HG03469 (cell line): ENCODE results near the gene RNF13.
"Not testable (repeated sequence)": the region's sequence is repeated elsewhere in the genome, so short reads cannot be mapped to it uniquely, and the experiment has no call there.

ENCODE experiments used
- ATAC-seq: cut with Tn5 transposase; IDR thresholded peaks from one replicate; pipeline ENCODE4 v1.9.1; 2021; ENCODE audit warnings: mild to moderate bottlenecking, moderate library complexity, moderate number of reproducible peaks; ENCODE audit not compliant: unreplicated experiment

Gene RNF13

DNA sequence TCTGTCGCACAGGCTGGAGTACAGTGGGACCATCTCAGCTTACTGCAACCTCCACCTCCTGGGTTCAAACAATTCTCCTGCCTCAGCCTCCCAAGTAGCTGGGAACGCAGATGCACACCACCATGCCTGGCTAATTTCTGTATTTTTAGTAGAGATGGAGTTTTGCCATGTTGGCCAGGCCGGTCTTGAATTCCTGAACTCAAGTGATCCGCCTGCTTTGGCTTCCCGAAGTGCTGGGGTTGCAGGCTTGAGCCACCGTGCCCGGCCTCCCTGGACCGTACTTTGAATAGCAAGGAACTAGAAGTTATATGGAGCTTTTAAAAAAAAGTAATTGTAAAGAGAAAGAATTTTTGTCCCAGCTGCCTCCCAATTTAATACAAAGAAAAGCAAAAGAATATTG lies 12.3 kb upstream of the RNF13 start:
- no peak for ATAC-seq

DNA sequence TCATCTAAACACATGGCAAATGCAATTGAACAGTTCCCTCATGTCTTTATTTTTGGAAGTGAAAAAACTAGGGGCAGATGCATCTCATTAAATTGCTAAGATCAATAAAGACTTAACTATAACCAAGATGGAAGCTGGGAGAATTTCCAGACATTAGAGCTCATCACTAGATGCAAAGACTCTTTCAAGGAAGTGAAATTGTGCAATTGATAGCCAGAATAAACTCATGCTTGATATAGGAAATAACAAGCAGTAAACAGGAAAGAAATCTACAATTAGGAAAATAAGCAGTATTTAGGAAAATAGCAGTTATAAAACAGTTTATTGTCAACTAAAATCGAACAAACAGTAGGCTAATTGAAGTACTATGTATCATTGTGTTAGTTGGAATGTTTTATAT lies 11.8 kb upstream of the RNF13 start:
- ATAC-seq = no peak

DNA sequence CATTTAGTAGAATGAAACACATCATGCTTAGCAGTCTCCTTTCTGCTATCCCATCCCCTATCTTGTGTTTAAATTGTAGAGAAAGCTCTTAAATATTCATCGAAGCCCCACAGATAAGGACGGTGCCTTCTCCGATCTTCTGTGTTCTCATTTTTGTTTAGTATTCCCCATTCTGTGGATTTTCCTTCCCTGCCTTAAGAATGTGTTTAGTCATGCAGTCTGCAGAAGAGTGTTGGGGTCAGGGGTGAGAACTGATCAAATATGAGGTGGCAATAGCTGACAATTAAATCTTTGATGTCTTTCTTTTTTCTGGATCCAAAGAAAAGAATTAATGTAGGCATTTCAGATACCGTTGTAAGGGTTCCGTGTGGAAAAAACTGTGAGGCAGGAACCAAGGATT lies 11.4 kb upstream of the RNF13 start:
- ATAC-seq = no peak

DNA sequence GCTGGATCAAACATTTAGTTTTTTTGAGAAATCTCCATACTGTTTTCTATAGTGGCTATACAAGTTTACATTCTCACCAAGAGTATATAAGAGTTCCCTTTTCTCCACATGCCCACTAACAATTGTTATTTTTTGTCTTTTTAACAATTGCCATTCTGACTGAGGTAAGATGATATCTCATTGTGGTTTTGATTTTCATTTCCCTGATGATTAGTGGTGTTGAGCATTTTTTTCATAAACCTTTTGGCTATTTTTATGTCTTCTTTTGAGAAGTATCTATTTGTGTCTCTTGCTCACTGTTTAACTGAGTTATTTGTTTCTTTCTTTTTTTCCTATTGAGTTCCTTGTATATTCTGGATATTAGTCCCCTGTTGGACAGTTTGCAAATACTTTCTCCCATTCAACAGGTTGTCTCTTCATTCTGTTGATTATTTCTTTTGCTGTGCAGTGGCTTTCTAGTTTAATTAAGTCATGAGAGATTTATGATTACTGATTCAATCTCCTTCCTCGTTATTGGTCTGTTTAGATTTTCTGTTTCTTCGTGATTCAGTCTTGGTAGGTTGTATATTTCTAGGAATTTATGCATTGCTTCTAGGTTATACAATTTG lies 6.7 kb upstream of the RNF13 start:
- no peak for ATAC-seq

DNA sequence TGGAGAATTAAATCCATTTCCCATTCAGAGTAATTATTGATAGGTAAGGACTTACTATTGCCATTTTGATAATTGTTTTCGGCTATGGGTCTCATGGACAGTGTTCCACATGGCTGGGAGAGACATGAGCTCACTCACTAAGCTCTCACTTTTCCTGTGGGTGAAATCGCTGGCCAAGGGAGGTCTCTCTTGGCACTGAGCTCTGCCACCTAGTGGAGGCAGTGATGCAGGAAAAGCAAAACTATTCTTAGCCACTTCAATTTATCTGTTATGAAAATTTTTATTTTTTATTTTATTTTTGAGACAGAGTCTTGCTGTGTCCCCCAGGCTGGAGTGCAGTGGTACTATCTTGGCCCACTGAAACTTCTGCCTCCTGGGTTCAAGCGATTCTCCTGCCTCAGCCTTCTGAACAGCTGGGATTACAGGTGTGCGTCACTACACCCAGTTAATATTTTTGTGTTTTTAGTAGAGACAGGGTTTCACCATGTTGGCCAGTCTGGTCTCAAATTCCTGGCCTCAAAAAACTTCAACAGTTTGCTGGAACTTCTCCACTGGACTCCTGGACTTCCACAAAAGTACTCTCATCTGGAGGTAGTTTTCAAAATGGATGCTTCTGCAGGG lies 4.7 kb upstream of the RNF13 start:
- no peak for ATAC-seq

DNA sequence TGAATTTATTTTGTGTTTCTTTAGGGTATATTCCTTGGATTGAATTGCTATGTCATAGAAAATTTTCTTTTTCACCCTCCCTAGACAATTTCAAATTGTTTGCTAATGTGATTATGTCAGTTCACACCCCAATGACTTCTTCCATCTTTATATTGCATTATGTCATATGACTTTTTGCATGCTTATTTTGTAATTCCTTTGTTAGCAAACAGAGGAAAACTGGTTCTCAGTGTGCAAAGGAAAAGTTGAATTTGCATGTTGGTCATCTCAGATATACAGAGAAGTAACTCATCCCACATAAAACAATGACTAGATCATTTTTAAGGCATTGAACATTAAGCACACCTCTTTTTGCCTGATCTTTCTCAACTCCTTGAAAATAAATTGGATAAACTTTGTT lies 3.3 kb upstream of the RNF13 start:
- ATAC-seq = no peak

DNA sequence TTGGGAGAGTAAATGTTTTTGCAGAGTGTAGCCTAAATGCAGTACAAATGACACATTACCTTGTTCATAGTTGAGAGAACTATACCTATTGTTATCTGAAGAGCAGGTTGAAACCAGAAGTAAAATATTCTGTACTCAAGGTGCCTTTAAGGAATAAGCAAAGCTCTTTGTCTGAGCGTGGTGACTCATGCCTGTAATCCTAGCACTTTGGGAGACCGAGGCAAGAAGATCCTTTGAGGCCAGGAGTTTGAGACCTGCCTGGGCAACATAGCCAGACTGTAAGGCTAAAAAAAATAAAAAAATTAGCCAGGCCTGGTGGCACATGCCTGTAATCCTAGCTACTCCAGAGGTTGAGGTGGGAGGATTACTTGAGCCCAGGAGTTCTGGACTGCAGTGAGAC lies 2.2 kb upstream of the RNF13 start:
- ATAC-seq = no peak

DNA sequence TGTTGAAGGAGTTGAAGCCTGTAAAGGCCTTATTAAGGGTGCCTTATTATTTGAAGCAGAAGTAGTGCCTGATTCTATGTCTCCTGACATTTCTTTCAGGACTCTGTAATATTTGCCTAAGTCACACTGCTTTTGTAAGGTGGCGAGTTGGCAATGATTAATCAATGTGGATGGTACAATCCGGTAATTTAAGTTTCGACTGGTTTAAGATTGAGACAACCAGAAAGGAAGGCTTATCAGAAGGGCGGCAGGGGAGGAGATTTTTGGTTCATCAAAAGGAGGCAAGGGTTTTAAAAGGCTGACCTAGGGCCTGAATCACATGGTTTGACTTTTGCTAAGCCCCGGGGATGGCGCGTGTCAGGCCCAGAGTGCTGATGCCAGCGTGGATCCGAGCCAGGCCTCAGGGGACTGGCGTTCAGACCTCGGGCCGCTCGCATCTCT lies 830 bp upstream of the RNF13 start:
- no peak for ATAC-seq

DNA sequence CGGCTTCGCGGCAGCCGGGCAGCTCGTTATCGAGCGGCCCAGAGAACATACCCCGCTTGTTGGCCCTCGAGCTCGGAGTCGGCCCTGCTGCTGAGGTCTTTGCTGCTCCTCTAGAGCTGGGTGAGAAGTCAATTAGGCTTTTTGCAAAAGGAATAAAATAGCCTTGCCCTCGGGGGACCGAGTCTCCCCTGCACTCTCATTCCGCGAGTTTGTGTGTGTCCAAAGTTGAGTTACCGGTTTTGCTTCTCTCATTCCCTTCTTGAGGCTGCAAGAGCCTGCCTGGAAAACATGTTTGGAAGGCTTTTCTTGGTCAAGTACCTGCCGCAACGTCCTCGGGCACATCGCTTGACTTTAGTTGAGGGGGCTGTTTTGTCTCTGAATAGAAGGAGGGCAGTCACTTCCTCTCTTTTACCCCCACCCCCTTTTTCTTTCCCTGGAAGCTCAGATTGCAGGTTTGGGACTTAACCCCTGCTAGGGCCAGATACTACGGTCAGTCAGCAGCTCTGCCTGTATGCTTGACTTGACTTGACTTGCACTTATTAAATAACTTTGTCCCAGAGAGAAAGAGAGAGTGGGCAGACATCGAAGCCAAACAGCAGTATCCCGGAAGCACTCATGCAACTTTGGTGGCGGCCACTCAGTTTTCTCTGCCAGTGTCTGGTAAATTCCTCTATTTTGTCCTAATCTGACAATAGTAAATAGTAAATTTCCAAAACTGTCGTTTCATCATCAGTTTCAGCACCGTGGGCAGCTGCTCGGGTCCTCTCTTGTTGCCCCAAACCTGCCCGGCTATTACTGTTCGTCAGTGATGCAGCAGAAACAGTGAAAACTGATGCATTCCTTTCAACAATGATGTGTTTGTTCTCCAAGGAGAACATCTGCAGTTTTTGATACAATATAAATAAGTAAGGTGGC lies 609 bp downstream of the RNF13 start:
- no peak for ATAC-seq

DNA sequence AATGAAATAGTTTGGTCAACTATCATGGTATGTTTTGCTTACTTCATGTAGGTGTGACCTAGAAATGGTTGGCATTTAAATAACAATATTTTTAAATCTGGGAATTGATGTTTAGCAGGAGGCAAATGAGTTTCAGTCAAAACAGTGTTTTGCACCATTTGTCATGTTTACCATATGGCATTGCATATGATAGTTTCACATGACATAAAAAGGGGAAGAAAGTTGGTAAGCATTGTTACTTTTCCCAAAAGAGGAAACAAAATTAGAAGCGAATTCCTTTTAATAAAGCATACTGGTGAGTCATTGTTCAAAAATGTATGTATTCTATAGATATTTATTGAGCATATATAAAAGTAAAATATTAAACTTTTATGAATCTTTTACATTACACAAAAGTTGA lies 2.3 kb downstream of the RNF13 start:
- no peak for ATAC-seq

DNA sequence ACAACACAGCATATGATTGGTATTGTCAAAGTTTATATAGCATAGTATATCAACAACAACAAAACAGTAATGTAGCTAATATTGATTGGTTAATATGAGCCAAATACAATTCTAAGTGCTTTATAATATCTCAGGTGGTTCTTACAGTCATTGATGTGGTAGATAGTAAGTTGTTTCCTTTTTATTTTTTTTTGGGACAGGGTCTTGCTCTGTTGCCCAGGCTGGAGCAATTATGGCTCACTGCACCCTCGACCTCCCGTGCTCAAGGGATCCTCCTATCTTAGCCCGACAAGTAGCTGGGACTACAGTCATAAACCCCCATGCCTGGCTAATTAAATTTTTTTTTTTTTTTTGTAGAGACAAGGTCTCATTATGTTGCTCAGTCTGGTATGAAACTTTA lies 2.7 kb downstream of the RNF13 start:
- ATAC-seq = no peak

DNA sequence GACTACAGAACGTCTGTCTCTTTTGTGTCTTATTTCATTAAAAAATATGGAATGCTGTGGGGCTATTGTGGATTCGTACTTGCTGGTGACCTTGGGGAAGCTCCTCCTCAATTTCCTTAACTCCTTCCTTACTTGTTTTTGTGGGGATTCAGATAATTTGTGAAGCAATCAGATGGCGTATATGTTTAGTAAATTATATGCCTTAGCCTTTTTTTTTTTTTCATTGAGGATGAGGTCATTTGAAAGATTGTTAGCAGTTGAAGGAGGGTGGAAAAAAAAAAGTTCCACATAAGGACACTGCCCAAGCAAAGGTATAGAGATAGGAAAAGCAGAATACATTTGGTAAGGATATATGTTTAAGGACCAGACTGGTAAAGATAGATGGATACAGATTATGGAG lies 3.3 kb downstream of the RNF13 start:
- ATAC-seq = no peak

DNA sequence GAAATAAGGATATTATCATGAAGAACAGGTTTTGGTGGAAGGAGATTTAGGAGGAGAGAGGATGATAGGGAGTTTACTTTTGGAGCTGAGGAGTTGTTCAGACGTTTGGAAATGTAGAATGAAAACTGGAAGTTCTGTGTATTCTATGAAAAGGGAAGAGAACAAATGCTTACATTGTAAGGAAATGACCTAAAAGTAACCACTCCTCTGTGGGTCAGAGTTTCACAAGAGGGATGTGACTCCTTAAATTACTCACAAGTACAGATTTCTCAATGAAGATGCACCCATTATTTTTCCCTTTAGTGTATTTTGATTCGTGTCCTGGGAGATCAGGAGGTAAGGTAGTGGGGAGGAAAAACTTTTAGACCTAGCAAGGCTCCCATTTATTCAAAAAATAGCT lies 4.0 kb downstream of the RNF13 start:
- ATAC-seq = no peak

DNA sequence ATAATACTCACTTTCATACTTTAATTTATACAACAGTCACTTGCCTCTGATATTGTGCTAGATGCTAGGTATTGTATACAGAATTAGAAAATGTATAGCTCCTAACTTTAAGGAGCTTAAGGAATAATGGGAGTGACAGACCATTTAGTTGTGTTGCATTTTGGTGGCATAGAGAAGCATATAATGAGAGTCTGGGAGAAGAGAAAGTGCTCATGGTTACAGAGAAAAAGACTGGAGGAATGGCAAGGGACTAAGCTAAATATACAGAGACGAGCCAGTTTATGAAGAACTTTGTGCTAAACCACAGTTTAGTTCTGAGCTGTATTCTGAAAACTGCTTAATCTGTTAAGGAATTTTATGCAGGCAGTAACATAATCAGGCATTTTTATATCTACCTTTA lies 6.4 kb downstream of the RNF13 start:
- ATAC-seq = no peak

DNA sequence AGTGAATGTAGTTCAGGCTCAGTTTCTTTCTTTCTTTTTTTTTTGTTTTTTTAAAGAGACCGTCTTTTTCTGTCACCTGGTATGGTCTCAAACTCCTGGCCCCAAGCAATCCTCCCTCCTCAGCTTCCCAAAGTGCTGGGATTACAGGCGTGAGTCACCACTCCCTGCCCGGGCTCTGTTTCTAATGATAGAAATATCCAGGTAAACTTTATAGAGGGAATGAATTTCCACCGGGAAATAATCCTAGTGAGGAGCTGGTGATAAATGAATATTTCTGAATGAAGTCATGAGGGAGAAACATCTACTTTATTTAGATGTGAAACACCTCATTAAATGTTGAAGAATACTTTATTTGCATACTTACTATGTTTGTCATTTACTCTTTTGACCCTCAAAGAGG lies 7.2 kb downstream of the RNF13 start:
- no peak for ATAC-seq

DNA sequence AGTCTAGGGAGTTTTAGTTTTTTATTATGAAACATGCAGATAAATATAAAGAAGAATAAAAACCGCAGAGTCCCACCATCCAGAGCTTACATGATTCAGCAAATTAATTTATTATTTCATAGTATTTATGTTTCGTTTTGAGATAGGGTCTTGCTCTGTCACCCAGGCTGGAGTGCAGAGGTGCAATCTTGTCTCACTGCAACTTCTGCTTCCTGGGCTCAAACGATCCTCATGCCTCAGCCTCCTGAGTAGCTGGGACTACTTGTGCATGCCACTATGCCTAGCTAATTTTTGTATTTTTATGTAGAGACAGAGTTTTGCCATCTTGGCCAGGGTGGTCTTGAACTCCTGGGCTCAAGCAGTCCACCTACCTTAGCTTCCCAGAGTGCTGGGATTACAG lies 13.6 kb downstream of the RNF13 start:
- no peak for ATAC-seq

DNA sequence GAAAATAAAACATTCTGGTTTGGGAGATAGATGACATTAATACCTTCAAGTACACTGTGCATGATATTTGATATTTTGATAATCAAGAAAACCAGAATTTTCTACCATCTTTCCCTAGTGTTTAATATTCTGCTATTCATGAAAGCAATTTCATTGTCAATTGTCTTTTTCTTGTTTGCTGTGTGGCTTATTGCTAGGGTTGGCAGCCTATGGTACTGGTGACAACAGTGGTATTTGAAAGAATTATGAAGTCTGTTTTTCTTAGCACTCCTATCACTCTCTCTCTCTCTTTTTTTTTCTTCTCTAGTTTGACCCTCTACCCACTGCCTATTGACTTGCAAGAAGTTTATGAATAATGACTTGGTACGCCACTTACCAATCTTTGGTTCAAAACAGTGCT lies 15.4 kb downstream of the RNF13 start:
- no peak for ATAC-seq

DNA sequence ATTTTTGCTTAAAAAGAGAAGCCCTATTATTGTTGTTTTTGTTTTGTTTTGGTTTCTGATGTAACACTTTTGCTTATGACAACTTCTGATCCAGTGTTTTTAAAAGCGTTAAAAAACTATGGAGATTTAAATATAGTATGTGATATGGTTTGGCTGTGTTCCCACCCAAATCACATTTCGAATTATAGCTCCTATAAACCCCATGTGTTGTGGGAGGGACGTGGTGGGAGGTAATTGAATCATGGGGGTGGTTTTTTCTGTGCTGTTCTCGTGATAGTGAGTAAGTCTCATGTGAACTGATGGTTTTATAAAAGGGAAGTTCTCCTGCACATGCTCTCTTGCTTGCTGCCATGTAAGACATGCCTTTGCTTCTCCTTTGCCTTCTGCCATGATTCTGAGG lies 16.6 kb downstream of the RNF13 start:
- not testable (repeated sequence) for ATAC-seq

DNA sequence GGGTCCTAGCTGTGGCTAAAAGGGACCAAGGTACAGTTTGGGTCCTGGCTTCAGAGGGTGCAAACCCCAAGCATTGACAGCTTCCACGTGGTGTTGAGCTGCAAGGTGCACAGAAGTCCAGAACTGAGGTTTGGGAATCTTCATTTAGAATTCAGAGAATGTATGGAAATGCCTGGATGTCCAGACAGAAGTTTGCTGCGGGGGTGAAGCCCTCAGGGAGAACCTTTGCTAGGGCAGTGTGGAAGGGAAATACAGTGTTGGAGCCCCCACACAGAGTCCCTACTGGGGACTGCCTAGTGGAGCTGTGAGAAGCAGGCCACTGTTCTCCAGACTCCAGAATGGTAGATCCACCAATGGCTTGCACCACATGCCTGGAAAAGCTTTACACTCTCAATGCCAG lies 17.9 kb downstream of the RNF13 start:
- no peak for ATAC-seq

DNA sequence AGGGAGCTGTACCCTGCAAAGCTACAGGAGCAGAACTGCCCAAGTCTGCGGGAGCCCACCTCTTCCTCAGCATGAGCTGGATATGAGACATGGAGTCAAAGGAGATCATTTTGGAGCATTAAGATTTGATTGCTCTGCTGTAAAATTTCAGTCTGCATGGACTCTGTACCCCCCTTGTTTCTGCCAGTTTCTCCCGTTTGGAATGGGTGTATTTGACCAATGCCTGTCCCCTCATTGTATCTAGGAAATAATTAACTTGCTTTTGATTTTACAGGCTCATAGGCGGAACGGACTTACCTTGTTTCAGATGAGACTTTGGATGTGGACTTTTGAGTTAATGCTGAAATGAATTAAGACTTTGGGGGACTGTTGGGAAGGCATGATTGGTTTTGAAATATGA lies 18.3 kb downstream of the RNF13 start:
- no peak for ATAC-seq

DNA sequence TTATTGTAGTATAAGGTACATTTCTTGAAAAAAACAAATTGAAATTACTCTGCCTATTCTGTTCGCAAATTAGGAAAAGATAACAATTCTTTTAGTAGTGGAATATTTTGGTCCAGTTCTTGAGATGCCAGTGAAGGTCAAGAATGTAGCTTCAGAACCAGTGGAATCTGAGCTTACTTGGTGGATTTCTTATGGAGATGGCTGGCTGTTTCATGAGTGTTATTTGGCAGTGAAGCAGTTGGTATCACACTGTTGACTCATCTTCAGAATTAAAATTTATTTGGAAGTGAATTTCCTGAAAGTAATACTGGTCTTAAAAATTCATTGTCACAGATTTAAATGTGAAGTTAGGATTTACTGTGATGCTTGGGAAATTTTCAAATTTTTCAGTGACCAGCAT lies 19.1 kb downstream of the RNF13 start:
- no peak for ATAC-seq

DNA sequence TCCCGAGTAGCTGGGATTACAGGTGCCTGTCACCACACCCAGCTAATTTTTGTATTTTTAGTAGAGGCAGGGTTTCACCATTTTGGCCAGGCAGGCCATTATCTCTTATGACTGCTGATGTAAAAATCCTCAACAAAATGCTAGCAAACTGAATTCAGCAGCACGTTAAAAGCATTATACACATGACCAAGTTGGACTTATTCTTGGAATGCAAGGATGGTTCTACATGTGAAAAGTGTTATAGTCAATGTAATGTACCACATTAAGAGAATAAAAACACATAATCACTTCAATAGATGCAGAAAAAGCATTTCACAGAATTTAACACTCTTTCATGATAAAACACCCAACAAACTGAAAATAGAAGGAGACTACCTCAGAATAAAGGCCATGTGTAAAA lies 20.2 kb downstream of the RNF13 start:
- ATAC-seq = no peak
